WTC11 (cell line): Measurements from ENCODE around the gene IVD. TPM values are rescaled to one million over a fixed set of nuclear protein-coding genes. Genes with fewer than 3 reads are reported as not detected.
"Not testable (repeated sequence)": the region's sequence is repeated elsewhere in the genome, so short reads cannot be mapped to it uniquely, and the experiment has no call there.

Experiments
- ATAC-seq: fragments of 200-7000 bp; cut with Tn5 transposase; 2 replicates; pipeline ENCODE4 v1.10.0; 2021; ENCODE audit warnings: mild to moderate bottlenecking, moderate library complexity
- CTCF ChIA-PET: fragments of 300-600 bp; sonication (Branson Sonifier 250); formaldehyde crosslinking; loops from one replicate; lab custom pipeline; 2021; ENCODE audit warnings: antibody characterized with exemption; lab: Charles Lee
- POLR2A ChIA-PET: fragments of 350-600 bp; sonication (Branson Sonifier 250); formaldehyde crosslinking; loops from one replicate; lab custom pipeline; 2021; ENCODE audit warnings: antibody characterized with exemption; lab: Charles Lee
- DNase-seq: peaks from one replicate; pipeline ENCODE4 v3.0.0; 2021; ENCODE audit warnings: low spot score
- H3K27ac Mint-ChIP-seq: 2 replicates; pipeline ENCODE4 v1.8.0; 2021; ENCODE audit warnings: mixed read lengths
- H3K27me3 Mint-ChIP-seq: 2 replicates; pipeline ENCODE4 v1.8.0; 2021; ENCODE audit warnings: low read depth, mild to moderate bottlenecking, moderate library complexity, mixed read lengths
- H3K36me3 Mint-ChIP-seq: 2 replicates; pipeline ENCODE4 v1.8.0; 2021; ENCODE audit warnings: mixed read lengths
- H3K4me1 Mint-ChIP-seq: 2 replicates; pipeline ENCODE4 v1.8.0; 2022; ENCODE audit warnings: mixed read lengths
- H3K4me3 Mint-ChIP-seq: 2 replicates; pipeline ENCODE4 v1.8.0; 2021; ENCODE audit warnings: mild to moderate bottlenecking, moderate library complexity, mixed read lengths
- H3K9me3 Mint-ChIP-seq: 2 replicates; pipeline ENCODE4 v1.8.0; 2021; ENCODE audit warnings: mixed read lengths
- ATF6 ChIP-seq: sonication (generic); formaldehyde crosslinking; IDR thresholded peaks from 2 replicates; pipeline ENCODE4 v1.8.1; 2023; ENCODE audit warnings: mild to moderate bottlenecking, missing genetic modification reagents
- E2F5 ChIP-seq: sonication (generic); formaldehyde crosslinking; IDR thresholded peaks from 2 replicates; pipeline ENCODE4 v1.8.1; 2022; ENCODE audit warnings: mild to moderate bottlenecking, moderate library complexity, missing genetic modification reagents
- HMGA2 ChIP-seq: fragments of 250-450 bp; sonication (Bioruptor Pico); IDR thresholded peaks from 2 replicates; pipeline ENCODE4 v1.4.0; 2021; ENCODE audit warnings: mild to moderate bottlenecking, moderate library complexity
- JAZF1 ChIP-seq: fragments of 250-450 bp; sonication (Bioruptor Pico); IDR thresholded peaks from 2 replicates; pipeline ENCODE4 v1.9.0; 2021; ENCODE audit warnings: moderate library complexity, mild to moderate bottlenecking, inconsistent platforms
- PREB ChIP-seq: sonication (generic); formaldehyde crosslinking; IDR thresholded peaks from 2 replicates; pipeline ENCODE4 v1.8.1; 2022; ENCODE audit warnings: mild to moderate bottlenecking, missing genetic modification reagents, moderate library complexity, borderline replicate concordance
- RORB ChIP-seq: fragments of 250-450 bp; sonication (Bioruptor Pico); IDR thresholded peaks from 2 replicates; pipeline ENCODE4 v1.9.0; 2021; ENCODE audit warnings: mild to moderate bottlenecking
- ZBTB21 ChIP-seq: sonication (generic); formaldehyde crosslinking; IDR thresholded peaks from 2 replicates; pipeline ENCODE4 v1.8.1; 2023; ENCODE audit warnings: mild to moderate bottlenecking, missing genetic modification reagents, borderline replicate concordance
- ZNF232 ChIP-seq: sonication (generic); formaldehyde crosslinking; IDR thresholded peaks from 2 replicates; pipeline ENCODE4 v1.8.0; 2022; ENCODE audit warnings: mild to moderate bottlenecking, missing genetic modification reagents
- ZNF281 ChIP-seq: sonication (generic); formaldehyde crosslinking; IDR thresholded peaks from 2 replicates; pipeline ENCODE4 v1.8.0; 2023; ENCODE audit warnings: mild to moderate bottlenecking, missing genetic modification reagents
- total RNA-seq: library from RNA; stranded (reverse); gene quantifications from 3 replicates; pipeline ENCODE4 v1.2.3, GENCODE V29; 2021

IVD gene
- total RNA-seq, 1 experiment from 2014 or later, result 96.1 TPM

- Mint-ChIP-seq H3K4me1 (peaks cover 78% of the 10 kb centered on the region), H3K27ac (peak overlapping the region; percentile 94)
- DNase-seq, result no peak
- POLR2A ChIA-PET, result interaction anchor here (1.1 to 5.8 kb wide), 4 partner anchors 10 to 243 kb away, joined by 3 to 32 read pairs (median 6); partner anchors contain the start of genes BAHD1, CHST14 and RAD51
- TF ChIP-seq ZNF281 (CRISPR knock-in tag), result no peak
- no peak for TF ChIP-seq JAZF1 (CRISPR knock-in tag)
- no peak for TF ChIP-seq E2F5 (CRISPR knock-in tag)
- no peak for TF ChIP-seq HMGA2 (CRISPR knock-in tag)
- no peak for TF ChIP-seq RORB (CRISPR knock-in tag)
- TF ChIP-seq, all 79 proteins: peak for 0
- no peak for ATAC-seq
- CTCF ChIA-PET, result interaction anchor here (0.6 to 2.3 kb wide), 11 partner anchors 9 to 138 kb away, joined by 3 to 9 read pairs (median 5); partner anchors contain the start of gene BAHD1
- Mint-ChIP-seq H3K27me3 (no peaks in the 10 kb centered on the region), H3K4me3 (no peak overlapping the region), H3K9me3 (no peaks in the 10 kb centered on the region), H3K36me3 (peaks cover 2% of the 10 kb centered on the region; the same call in 1 of the 2 replicates)
Measured at GRCh38 chr15:40451527-40452158, 46.0 kb downstream of the IVD start.

GRCh38 chr15:40452296-40453090 lies 46.9 kb downstream of the IVD start:
- Mint-ChIP-seq H3K36me3 (peaks cover 2% of the 10 kb centered on the region; the same call in 1 of the 2 replicates), H3K27me3 (no peaks in the 10 kb centered on the region), H3K4me3 (no peak overlapping the region), H3K9me3 (no peaks in the 10 kb centered on the region), H3K27ac (peak overlapping the region; percentile 94), H3K4me1 (peaks cover 75% of the 10 kb centered on the region)
- no peak for TF ChIP-seq ATF6 (CRISPR knock-in tag)
- no peak for TF ChIP-seq PREB (CRISPR knock-in tag)
- no peak for TF ChIP-seq ZNF232
- no peak for TF ChIP-seq ZBTB21 (CRISPR knock-in tag)
- ChIA-PET CTCF (interaction anchor here (0.6 to 2.0 kb wide), 6 partner anchors 10 to 159 kb away, joined by 3 to 6 read pairs (median 4); partner anchors contain the start of gene BAHD1), POLR2A (interaction anchor here (1.1 to 5.8 kb wide), 4 partner anchors 9 to 242 kb away, joined by 3 to 32 read pairs (median 6); partner anchors contain the start of genes BAHD1, CHST14 and RAD51)
- ATAC-seq (peak; percentile 19), DNase-seq (no peak)

GRCh38 chr15:40453941-40454340 lies 48.3 kb downstream of the IVD start:
- DNase-seq, H3K27me3 Mint-ChIP-seq, H3K9me3 Mint-ChIP-seq, H3K36me3 Mint-ChIP-seq, H3K4me3 Mint-ChIP-seq, ATAC-seq: not testable (repeated sequence)
- peak overlapping the region; percentile 88; the same call in 1 of the 2 replicates for H3K27ac Mint-ChIP-seq
- ChIA-PET CTCF (interaction anchor here (1.0 to 1.2 kb wide), 2 partner anchors 13 to 87 kb away, joined by 3 read pairs; partner anchors contain the start of gene BAHD1), POLR2A (interaction anchor here (5.8 kb wide), 1 partner anchor 13 kb away, joined by 32 read pairs; the partner anchor contains the start of gene BAHD1)
- H3K4me1 Mint-ChIP-seq, result peaks cover 72% of the 10 kb centered on the region
